Activated naive CD4-positive, alpha-beta T cell treated with anti-CD3 and anti-CD28 coated beads, Interleukin-2, amount 50 U/mL, for 72 hours (primary cell): ENCODE results near the gene SLC25A1. TPM values are rescaled to one million over a fixed set of nuclear protein-coding genes. Genes with fewer than 3 reads are reported as not detected.

ENCODE experiments used
- ATAC-seq, 2 donors: fragments of 150-1000 bp; cut with Tn5 transposase; 2 replicates each; pipeline ENCODE4 v1.10.0; 2021; ENCODE audit warnings: mild to moderate bottlenecking in 2 of 2, moderate library complexity in 2 of 2
- DNase-seq, 2 donors: peaks; one replicate each; pipeline ENCODE4 v3.0.0; 2021 to 2022; ENCODE audit warnings: low spot score in 2 of 2
- H3K27ac Mint-ChIP-seq, 2 donors: one replicate each; pipeline ENCODE4 v1.8.0; 2022; ENCODE audit warnings: mild to moderate bottlenecking in 2 of 2, mixed read lengths in 2 of 2
- H3K36me3 Mint-ChIP-seq, 2 donors: one replicate each; pipeline ENCODE4 v1.8.0; 2022; ENCODE audit warnings: mixed read lengths in 2 of 2
- H3K9me3 Mint-ChIP-seq, 2 donors: one replicate each; pipeline ENCODE4 v1.8.0; 2022; ENCODE audit warnings: mixed read lengths in 2 of 2
- total RNA-seq, 2 donors: library from RNA; stranded (reverse); gene quantifications; one replicate each; pipeline ENCODE4 v1.2.3, GENCODE V29; 2022

The SLC25A1 gene
- total RNA-seq, 2 donors from 2014 or later: 59.1 to 61.3 TPM

DNA sequence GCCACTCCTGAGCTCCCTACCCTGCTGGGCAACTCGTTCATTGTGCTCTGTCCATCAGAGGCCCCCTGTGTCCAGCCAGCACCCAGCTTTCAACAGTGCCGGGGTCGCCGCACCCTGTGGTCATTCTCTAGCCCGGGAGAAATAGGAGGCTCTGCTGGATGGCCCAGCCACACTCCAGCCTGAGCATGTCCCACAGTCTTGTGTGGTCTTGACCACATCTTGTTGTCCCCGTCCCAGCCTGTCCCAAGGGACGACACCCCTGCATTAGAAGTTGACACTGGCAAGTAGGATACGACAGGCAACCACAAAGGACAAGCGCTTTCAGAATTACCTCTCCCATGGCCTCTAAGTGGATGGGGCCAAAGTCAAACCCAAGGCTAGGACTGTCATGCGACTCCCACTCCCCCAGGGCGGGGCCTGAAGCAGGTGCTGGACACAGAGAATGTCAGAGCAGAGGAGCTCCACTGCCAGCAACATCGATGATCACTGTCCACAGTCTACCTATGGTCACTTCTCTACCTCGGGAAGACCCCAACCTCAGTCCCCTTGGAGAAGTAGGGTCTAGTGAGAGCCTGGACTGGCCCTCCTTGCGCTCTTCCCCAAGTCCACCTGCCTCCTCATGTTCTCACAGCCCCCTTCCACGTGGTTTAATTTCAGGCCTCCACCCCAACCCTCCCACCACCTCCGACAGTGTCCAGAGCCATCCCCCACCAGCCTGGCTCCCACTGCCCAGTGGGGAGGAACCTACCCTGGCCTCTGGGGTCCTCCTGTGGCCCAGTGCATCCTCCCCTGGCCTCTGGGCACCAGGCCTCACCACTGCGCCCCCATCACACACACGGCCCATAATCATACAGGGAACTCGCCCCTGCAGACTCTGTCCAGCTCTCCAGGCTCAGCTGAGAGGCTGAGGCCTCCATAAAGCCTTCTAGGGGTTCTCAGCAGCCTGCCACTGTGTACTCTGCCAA is 51.9 kb downstream of the SLC25A1 start:
- DNase-seq: no peak
- H3K27ac Mint-ChIP-seq: no peak overlapping the region
- ATAC-seq: no peak
- no peaks in the 10 kb centered on the region for H3K36me3 Mint-ChIP-seq
- H3K9me3 Mint-ChIP-seq: no peaks in the 10 kb centered on the region

Other genes with a start within 250 kb of the SLC25A1 start
- gene PRODH, start 242.4 kb downstream of the SLC25A1 start, total RNA-seq: under 1 TPM in 1 of 2 donors, not detected in 1; 0.45 TPM
- gene DGCR2, start 56.3 kb downstream of the SLC25A1 start, total RNA-seq: 10 to 100 TPM in 1 of 2 donors, 1 to 10 TPM in 1; 9.5 to 23.6 TPM
- gene TSSK2, start 47.4 kb downstream of the SLC25A1 start, total RNA-seq: not detected
- 10 to 100 TPM; 16.5 to 21.5 TPM for gene ESS2, start 34.1 kb downstream of the SLC25A1 start, total RNA-seq
- not detected for gene GSC2, start 28.4 kb downstream of the SLC25A1 start, total RNA-seq
- gene CLTCL1, start 113.0 kb upstream of the SLC25A1 start, total RNA-seq: 1 to 10 TPM; 1.3 to 3.3 TPM